ENCODE results near the gene KDM4F.
A peak's percentile ranks its signal among the peaks of the same experiment; 100 is the strongest.

Gene KDM4F

GRCh38 chr11:95074792-95075563 lies 25.8 kb downstream of the KDM4F start:
- H3K4me3 Mint-ChIP-seq, result no peak overlapping the region
- H3K4me1 Mint-ChIP-seq (ENCODE audit: low read depth), result peaks cover 30% of the 10 kb centered on the region
- no peaks in the 10 kb centered on the region for H3K27me3 Mint-ChIP-seq (ENCODE audit: low read depth)
- H3K36me3 Mint-ChIP-seq (ENCODE audit: low read depth), result peaks cover 9% of the 10 kb centered on the region
- H3K9me3 Mint-ChIP-seq, result no peaks in the 10 kb centered on the region
- H3K27ac Mint-ChIP-seq, result no peak overlapping the region

- Mint-ChIP-seq H3K4me1 (ENCODE audit: low read depth) (peaks cover 26% of the 10 kb centered on the region), H3K9me3 (no peaks in the 10 kb centered on the region), H3K36me3 (ENCODE audit: low read depth) (peaks cover 2% of the 10 kb centered on the region), H3K4me3 (no peak overlapping the region), H3K27me3 (ENCODE audit: low read depth) (no peaks in the 10 kb centered on the region), H3K27ac (no peak overlapping the region)
Measured at GRCh38 chr11:95076416-95076815, 27.2 kb downstream of the KDM4F start.

- H3K9me3 Mint-ChIP-seq, result no peaks in the 10 kb centered on the region
- H3K27me3 Mint-ChIP-seq (ENCODE audit: low read depth), result no peaks in the 10 kb centered on the region
- no peak overlapping the region for H3K27ac Mint-ChIP-seq
- H3K36me3 Mint-ChIP-seq (ENCODE audit: low read depth), result peaks cover 2% of the 10 kb centered on the region
- no peak overlapping the region for H3K4me3 Mint-ChIP-seq
- H3K4me1 Mint-ChIP-seq (ENCODE audit: low read depth), result peaks cover 23% of the 10 kb centered on the region
Measured at GRCh38 chr11:95076981-95077380, 27.8 kb downstream of the KDM4F start.

- H3K9me3 Mint-ChIP-seq, result no peaks in the 10 kb centered on the region
- H3K27me3 Mint-ChIP-seq (ENCODE audit: low read depth), result no peaks in the 10 kb centered on the region
- H3K4me1 Mint-ChIP-seq (ENCODE audit: low read depth), result peaks cover 23% of the 10 kb centered on the region
- no peak overlapping the region for H3K4me3 Mint-ChIP-seq
- no peaks in the 10 kb centered on the region for H3K36me3 Mint-ChIP-seq (ENCODE audit: low read depth)
- H3K27ac Mint-ChIP-seq, result no peak overlapping the region
Measured at GRCh38 chr11:95078526-95078925, 29.3 kb downstream of the KDM4F start.

GRCh38 chr11:95081010-95081409 lies 31.8 kb downstream of the KDM4F start:
- Mint-ChIP-seq H3K27ac (no peak overlapping the region), H3K4me3 (no peak overlapping the region), H3K36me3 (ENCODE audit: low read depth) (no peaks in the 10 kb centered on the region), H3K4me1 (ENCODE audit: low read depth) (peaks cover 33% of the 10 kb centered on the region), H3K27me3 (ENCODE audit: low read depth) (no peaks in the 10 kb centered on the region), H3K9me3 (no peaks in the 10 kb centered on the region)

- Mint-ChIP-seq H3K27me3 (ENCODE audit: low read depth) (no peaks in the 10 kb centered on the region), H3K9me3 (no peaks in the 10 kb centered on the region), H3K27ac (no peak overlapping the region), H3K4me3 (no peak overlapping the region), H3K4me1 (ENCODE audit: low read depth) (peaks cover 30% of the 10 kb centered on the region), H3K36me3 (ENCODE audit: low read depth) (no peaks in the 10 kb centered on the region)
Measured at GRCh38 chr11:95081412-95081811, 32.2 kb downstream of the KDM4F start.

- H3K9me3 Mint-ChIP-seq, result no peaks in the 10 kb centered on the region
- no peaks in the 10 kb centered on the region for H3K36me3 Mint-ChIP-seq (ENCODE audit: low read depth)
- H3K4me3 Mint-ChIP-seq, result no peak overlapping the region
- H3K4me1 Mint-ChIP-seq (ENCODE audit: low read depth), result peaks cover 28% of the 10 kb centered on the region
- no peak overlapping the region for H3K27ac Mint-ChIP-seq
- no peaks in the 10 kb centered on the region for H3K27me3 Mint-ChIP-seq (ENCODE audit: low read depth)
Measured at GRCh38 chr11:95082576-95083001, 33.4 kb downstream of the KDM4F start.

- Mint-ChIP-seq H3K9me3 (no peaks in the 10 kb centered on the region), H3K4me3 (no peak overlapping the region), H3K36me3 (ENCODE audit: low read depth) (peaks cover 4% of the 10 kb centered on the region), H3K4me1 (ENCODE audit: low read depth) (peaks cover 37% of the 10 kb centered on the region), H3K27me3 (ENCODE audit: low read depth) (no peaks in the 10 kb centered on the region), H3K27ac (no peak overlapping the region)
Measured at GRCh38 chr11:95084509-95084908, 35.3 kb downstream of the KDM4F start.

DNA sequence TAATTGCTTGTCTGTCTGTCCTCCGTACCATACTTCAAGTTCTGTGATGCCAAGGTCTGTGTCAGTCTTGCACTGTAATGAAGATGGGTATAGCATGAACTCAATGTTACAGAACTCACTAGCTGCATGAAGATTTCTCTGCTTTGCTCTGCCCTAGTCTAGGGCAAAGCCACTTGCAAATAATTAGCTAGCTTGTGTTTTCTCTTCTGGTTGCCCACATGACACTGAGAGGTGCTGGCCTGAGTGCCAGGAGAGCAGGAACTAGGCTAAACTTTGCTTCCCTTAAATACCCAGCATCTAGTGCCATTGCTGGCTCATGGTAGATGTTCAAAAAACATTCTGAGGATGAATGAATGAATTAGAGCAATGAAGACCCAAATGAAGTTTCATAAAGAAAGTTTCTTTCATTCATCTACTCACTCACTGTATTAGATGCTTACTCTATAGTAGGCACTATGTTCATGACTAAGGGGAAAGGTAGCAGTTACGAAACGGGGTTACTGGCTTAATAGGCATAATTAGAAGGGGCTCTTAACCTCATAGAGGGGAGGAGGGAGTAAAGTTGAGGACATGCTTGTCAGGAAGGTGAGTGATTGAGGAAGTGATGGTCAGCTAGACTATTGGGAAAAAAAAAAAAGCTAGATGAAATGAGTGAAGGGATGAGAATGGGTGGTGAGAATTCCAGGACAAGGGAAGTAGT lies 36.0 kb downstream of the KDM4F start:
- H3K27me3 Mint-ChIP-seq (ENCODE audit: low read depth), result no peaks in the 10 kb centered on the region
- peak overlapping the region; percentile 12 for H3K27ac Mint-ChIP-seq
- H3K4me1 Mint-ChIP-seq (ENCODE audit: low read depth), result peaks cover 32% of the 10 kb centered on the region
- H3K4me3 Mint-ChIP-seq, result no peak overlapping the region
- H3K36me3 Mint-ChIP-seq (ENCODE audit: low read depth), result peaks cover 4% of the 10 kb centered on the region
- H3K9me3 Mint-ChIP-seq, result no peaks in the 10 kb centered on the region

DNA sequence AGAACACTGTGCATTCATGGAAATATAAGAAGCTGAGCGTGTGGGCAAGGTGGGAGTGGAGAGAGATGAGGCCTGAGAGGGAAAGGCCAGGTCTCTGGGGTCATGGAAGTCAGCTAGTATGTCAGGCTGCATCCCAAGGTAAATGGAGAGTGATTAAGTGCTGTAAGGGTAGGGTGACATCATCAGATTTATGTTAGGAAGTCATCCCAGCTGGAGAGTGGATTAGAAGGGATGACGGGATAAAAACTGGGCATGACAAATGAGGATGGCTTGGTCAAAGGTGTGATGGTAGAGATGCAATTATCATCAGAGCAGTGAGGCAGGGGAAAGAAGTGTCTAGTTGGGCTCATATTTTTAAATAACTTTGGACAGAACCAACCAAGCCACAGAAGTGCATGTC lies 36.9 kb downstream of the KDM4F start:
- no peaks in the 10 kb centered on the region for H3K27me3 Mint-ChIP-seq (ENCODE audit: low read depth)
- peaks cover 4% of the 10 kb centered on the region for H3K36me3 Mint-ChIP-seq (ENCODE audit: low read depth)
- peaks cover 40% of the 10 kb centered on the region for H3K4me1 Mint-ChIP-seq (ENCODE audit: low read depth)
- H3K27ac Mint-ChIP-seq, result no peak overlapping the region
- no peak overlapping the region for H3K4me3 Mint-ChIP-seq
- no peaks in the 10 kb centered on the region for H3K9me3 Mint-ChIP-seq

DNA sequence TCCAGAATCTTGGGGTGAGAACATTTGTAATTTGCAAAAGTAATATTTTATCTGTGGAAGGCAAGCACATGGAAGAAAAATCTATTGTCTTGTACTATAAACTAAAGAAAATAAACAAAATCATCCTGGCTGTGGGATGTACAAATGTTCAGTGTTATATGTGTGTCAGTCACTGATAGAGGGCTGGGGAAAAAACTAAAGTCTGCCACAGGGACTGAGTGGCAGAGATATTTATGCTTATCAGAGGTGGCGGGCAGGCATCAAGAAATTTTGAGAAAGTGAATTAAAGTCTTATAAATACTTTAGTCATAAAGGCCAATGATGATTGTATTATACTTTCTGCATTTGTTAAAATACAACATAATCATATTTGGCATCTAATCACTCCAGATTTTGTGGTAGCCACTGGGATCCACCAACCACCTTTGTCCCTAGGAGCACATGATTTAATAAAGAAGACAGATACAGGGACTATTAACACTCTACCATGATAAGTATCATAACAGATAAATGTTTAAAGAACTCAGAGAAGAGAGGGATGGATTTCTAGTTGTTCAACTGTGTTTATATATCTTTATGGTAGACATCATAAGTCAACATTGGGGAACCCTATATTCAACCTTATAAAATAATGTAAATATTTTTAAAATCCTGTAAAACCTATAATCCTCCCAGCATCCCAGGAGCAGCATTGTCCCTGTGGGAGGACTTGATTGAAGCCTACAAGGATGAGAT lies 37.8 kb downstream of the KDM4F start:
- H3K4me1 Mint-ChIP-seq (ENCODE audit: low read depth), result peaks cover 49% of the 10 kb centered on the region
- no peaks in the 10 kb centered on the region for H3K9me3 Mint-ChIP-seq
- H3K27me3 Mint-ChIP-seq (ENCODE audit: low read depth), result no peaks in the 10 kb centered on the region
- H3K27ac Mint-ChIP-seq, result no peak overlapping the region
- peaks cover 4% of the 10 kb centered on the region for H3K36me3 Mint-ChIP-seq (ENCODE audit: low read depth)
- no peak overlapping the region for H3K4me3 Mint-ChIP-seq

DNA sequence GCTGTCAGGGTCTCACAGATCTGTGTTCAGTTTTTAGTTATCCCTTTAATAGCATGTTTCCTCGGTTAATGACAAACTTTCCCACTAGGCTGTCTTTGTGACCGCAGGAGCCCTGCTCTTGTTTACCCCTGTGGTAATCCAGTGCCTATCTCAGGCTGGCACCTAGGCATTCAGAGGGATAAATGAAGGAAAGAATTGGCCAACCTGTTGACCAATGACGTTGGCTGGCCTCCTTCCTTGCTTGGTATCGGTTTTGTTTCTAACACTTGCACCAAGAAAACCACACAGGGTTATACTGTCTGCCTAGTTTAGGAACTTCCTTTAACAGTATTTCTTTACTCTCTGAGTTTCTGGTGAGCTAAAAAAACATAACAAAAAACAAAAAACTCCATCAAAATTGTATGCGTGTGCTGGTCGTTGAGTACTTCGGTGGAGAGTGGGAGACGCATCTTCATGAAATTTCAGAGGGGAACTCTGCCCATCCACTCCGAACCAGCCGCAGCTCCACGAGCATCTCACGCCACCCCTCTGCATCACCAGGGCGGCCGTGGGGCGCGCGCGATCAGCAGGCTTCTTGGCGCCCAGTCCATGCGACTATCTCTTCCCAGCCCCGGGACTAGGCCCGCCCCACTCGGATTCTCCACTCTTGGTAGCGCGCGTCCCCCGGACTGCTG lies 39.9 kb downstream of the KDM4F start:
- H3K9me3 Mint-ChIP-seq, result no peaks in the 10 kb centered on the region
- peak overlapping the region; percentile 89 for H3K4me3 Mint-ChIP-seq
- peak overlapping the region; percentile 98 for H3K27ac Mint-ChIP-seq
- no peaks in the 10 kb centered on the region for H3K27me3 Mint-ChIP-seq (ENCODE audit: low read depth)
- H3K36me3 Mint-ChIP-seq (ENCODE audit: low read depth), result peaks cover 4% of the 10 kb centered on the region
- H3K4me1 Mint-ChIP-seq (ENCODE audit: low read depth), result peaks cover 62% of the 10 kb centered on the region

DNA sequence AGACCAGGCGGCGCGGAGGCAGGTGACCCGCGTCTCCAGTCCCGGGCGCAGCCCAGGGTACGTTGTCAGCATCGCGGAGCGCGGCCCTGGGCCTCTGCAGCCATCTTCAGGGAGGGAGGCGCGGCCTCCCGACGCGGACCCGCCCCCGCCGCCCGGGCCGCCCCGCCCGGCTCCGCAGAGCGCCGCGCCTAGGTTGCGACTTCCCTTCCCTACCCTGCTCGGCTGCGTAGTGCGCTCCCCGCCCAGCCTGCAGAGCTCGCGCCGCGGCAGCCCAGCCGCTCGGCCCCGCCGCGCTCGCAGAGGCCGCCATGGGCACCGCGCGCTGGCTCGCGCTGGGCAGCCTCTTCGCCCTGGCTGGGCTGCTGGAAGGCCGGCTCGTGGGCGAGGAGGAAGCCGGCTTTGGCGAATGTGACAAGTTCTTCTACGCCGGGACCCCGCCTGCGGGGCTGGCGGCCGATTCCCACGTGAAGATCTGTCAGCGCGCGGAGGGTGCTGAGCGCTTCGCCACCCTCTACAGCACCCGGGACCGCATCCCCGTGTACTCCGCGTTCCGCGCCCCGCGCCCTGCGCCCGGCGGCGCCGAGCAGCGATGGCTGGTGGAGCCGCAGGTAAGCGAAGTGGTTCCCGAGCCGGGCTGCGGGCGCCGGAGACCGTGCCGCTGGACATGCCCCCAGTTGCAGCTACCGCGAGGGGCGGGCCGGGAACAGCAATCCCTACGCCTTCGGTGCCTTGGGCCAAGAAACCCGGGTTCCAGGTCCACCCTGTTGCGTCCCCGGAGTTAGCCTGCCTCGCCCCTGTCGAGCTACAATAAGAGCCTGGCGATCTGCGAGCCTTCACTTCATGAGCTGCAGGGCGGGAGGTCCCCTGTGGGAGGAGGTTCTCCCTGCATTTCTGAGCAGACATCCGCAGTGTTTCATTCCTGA lies 40.7 kb downstream of the KDM4F start, which contains the start of gene ENDOD1:
Gene ENDOD1 (plus strand): TSS at position 227 of the 923 bp plus-strand sequence. CDS start 82 bp downstream, at position 309.
- Mint-ChIP-seq H3K36me3 (ENCODE audit: low read depth) (peaks cover 4% of the 10 kb centered on the region), H3K27ac (peak within 1 kb of the TSS; percentile 98), H3K9me3 (no peaks in the 10 kb centered on the region), H3K27me3 (ENCODE audit: low read depth) (no peaks in the 10 kb centered on the region), H3K4me3 (peak within 1 kb of the TSS; percentile 89), H3K4me1 (ENCODE audit: low read depth) (peaks cover 62% of the 10 kb centered on the region)
